GM20000 (cell line): ENCODE measurements around the gene CHST10.
A peak's percentile ranks its signal among the peaks of the same experiment; 100 is the strongest.

Source experiments
- DNase-seq: peaks from one replicate; pipeline ENCODE4 v3.0.0; 2012; ENCODE audit warnings: low spot score
- CTCF ChIP-seq: IDR thresholded peaks from 2 replicates; pipeline ENCODE4 v1.5.1; 2012; ENCODE audit warnings: mild to moderate bottlenecking, control low read depth; ENCODE audit errors: extremely low read depth, missing control alignments

The CHST10 gene

GRCh38 chr2:100424277-100424875 lies 6.9 kb upstream of the CHST10 start:
- DNase-seq, result no peak
- no peak for TF ChIP-seq CTCF

GRCh38 chr2:100423631-100424030 lies 6.2 kb upstream of the CHST10 start:
- no peak for TF ChIP-seq CTCF
- no peak for DNase-seq

- no peak for TF ChIP-seq CTCF
- no peak for DNase-seq
Measured at GRCh38 chr2:100422320-100423055, 5.0 kb upstream of the CHST10 start.

- no peak for DNase-seq
- no peak for TF ChIP-seq CTCF
Measured at GRCh38 chr2:100419915-100420314, 2.4 kb upstream of the CHST10 start.

- no peak for TF ChIP-seq CTCF
- no peak for DNase-seq
Measured at GRCh38 chr2:100418406-100418962, 1.0 kb upstream of the CHST10 start.

- peak; percentile 37 for DNase-seq
- TF ChIP-seq CTCF, result no peak
Measured at GRCh38 chr2:100417711-100418124, 250 bp upstream of the CHST10 start.

GRCh38 chr2:100416397-100416934 lies 1.0 kb downstream of the CHST10 start:
- TF ChIP-seq CTCF, result no peak
- no peak for DNase-seq
